Lower leg skin (tissue), 4 donors: ENCODE data around the gene ZDHHC14. TPM values are rescaled to one million over a fixed set of nuclear protein-coding genes. Genes with fewer than 3 reads are reported as not detected.

Experiments
- DNase-seq, 2 donors: peaks; one replicate each; pipeline ENCODE4 v3.0.0-alpha.2; 2019; ENCODE audit warnings: low spot score in 2 of 2
- H3K4me3 ChIP-seq: fragments of 200-600 bp; sonication (generic); 2 replicates; pipeline ENCODE4 v1.5.1; 2017; ENCODE audit warnings: mild to moderate bottlenecking, low read depth; ENCODE audit not compliant: poor library complexity, severe bottlenecking
- POLR2A ChIP-seq, 2 donors: fragments of 450-650 bp; IDR thresholded peaks; one replicate each; pipeline ENCODE4 v1.6.1; 2016 to 2017; ENCODE audit warnings: antibody characterized with exemption in 2 of 2, mild to moderate bottlenecking in 1 of 2, moderate library complexity in 1 of 2
- WGBS, 2 donors: methylation state at CpG; one replicate each; pipeline ENCODE4 v1.1.5; 2018; 5-methylcytosine and 5-hydroxymethylcytosine counted together
- intact Hi-C: fragments of 100-400 bp; cut with DNase I; formaldehyde crosslinking; loops from one replicate; pipeline ENCODE4 v1.15.0; 2023; ENCODE audit warnings: low total_unique reads
- total RNA-seq, 4 donors: library from RNA; depleted of rRNA; stranded (reverse); fragments of >200 nt; gene quantifications; one replicate each; pipeline ENCODE4 v1.1.0, GENCODE V29; 2016
- TF ChIP-seq, protein P1 (sequence below), 3 donors: fragments of 450-650 bp; IDR thresholded peaks; one replicate each; pipeline ENCODE4 v1.5.1; 2016; ENCODE audit warnings: antibody characterized with exemption in 3 of 3, mild to moderate bottlenecking in 3 of 3, moderate library complexity in 2 of 3

The ZDHHC14 gene
- total RNA-seq, 4 donors from 2014 or later, result 4.5 to 8.3 (median 6.1) TPM

DNA sequence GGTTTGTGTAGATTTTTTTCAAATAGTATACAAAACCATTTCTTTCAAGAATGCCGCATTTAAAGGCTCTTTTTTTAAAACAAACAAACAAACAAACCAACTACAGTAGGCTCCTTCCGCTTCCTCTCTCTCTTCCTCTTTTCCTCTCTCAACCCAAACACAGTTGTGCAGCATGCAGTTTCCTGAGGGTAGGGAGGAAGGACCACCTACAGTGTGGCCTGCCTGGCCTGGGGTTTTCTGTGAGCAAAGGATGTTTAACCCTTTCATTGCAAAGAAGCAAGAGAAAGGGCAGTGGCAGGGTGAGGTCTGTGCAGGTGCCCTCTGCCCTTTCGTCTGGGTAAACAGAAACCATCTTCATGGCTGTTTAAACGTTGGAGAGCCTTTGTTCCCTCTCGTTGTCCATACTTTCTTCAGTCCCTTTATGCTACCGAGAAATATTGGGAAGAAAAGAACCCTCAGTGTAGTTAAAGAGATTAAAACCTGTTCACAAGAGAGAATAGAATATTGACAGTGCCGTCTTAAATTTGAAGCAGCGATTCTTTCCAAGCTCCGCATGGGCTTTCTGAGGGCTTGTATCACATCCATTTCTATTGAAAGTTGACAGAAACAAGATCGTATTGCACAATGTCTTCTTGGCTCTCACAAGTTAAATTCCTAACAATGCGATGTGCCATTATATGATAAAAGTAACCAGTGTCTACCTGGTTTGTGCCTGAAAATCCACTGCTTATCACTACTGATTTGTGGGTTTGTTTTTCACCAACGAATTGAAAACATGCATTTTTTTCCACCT is 226.5 kb downstream of the ZDHHC14 start:
- WGBS, 2 donors, result 76 to 78% methylated on average over 12 of the region's 12 CpGs
- intact Hi-C loops, result no loop called here
- H3K4me3 ChIP-seq, result no peak overlapping the region
- no peak for DNase-seq
- TF ChIP-seq, protein P1, sequence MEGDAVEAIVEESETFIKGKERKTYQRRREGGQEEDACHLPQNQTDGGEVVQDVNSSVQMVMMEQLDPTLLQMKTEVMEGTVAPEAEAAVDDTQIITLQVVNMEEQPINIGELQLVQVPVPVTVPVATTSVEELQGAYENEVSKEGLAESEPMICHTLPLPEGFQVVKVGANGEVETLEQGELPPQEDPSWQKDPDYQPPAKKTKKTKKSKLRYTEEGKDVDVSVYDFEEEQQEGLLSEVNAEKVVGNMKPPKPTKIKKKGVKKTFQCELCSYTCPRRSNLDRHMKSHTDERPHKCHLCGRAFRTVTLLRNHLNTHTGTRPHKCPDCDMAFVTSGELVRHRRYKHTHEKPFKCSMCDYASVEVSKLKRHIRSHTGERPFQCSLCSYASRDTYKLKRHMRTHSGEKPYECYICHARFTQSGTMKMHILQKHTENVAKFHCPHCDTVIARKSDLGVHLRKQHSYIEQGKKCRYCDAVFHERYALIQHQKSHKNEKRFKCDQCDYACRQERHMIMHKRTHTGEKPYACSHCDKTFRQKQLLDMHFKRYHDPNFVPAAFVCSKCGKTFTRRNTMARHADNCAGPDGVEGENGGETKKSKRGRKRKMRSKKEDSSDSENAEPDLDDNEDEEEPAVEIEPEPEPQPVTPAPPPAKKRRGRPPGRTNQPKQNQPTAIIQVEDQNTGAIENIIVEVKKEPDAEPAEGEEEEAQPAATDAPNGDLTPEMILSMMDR (IDR thresholded peaks at IDR 0.05), result no peak
- TF ChIP-seq POLR2A (IDR thresholded peaks at IDR 0.05), result no peak

DNA sequence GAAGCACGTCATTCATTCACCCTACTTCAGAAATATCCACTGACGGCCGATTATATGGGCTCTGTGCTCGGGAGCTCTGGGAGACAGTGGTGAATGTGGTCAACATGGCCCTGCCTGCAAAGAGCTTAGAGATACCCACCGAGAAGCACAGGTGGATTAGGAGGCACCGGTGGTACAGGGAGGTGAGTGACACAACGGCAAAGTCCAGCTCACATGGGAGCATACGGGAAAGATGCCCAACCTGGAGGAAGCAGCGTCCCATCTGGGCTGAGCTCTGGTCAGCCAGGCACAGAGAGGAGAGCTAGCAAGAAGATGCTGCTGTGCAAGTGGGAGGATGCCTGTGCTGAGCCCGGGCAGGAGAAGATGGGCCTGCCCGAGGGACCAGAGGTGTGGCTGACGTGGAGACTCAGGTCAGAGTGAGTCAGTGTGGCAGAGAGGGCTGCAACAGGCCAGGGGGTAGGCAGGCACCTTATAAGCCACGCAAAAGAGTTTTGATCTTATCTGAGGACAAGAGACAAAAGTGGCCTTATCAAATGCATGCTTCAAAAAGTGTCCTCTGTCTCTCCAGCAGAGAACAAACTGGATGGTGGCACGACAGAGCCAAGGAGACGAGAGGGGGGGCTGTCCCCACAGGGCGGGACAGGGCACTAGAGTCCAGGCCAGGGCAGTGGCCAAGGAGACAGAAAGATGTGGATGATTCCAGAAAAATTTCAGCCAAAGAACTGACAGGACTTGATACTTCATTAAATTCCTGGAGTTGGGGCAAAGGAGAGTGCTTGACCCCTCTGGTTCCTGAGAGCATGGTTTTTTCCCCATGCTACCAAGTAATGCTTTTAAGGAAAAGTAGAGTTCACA is 227.5 kb downstream of the ZDHHC14 start:
- no peak overlapping the region for H3K4me3 ChIP-seq
- 90 to 91% methylated on average over 16 of the region's 16 CpGs for WGBS, 2 donors
- TF ChIP-seq POLR2A (IDR thresholded peaks at IDR 0.05), result no peak
- TF ChIP-seq, protein P1 (IDR thresholded peaks at IDR 0.05), result no peak
- intact Hi-C loops, result no loop called here
- DNase-seq, result no peak

DNA sequence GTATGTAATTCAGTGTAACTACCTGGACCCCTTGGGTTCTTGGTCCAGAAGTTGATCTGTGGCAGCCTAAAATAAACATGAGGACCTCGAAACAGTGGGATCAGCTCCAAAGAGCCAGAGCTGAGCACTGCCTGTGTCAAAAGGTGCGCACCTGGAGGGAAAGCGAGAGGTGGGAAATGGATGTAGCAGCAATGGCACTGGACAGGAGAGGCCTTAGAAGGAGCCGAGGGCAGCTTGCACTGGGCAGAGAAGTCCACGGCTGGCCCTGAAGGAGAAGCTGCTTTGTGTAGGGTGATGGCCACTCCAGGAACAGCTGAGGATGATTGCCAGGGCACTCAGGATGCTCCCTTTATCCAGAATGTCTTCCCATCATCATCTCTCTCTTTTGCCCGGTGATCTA is 228.1 kb downstream of the ZDHHC14 start:
- H3K4me3 ChIP-seq, result no peak overlapping the region
- intact Hi-C loops, result no loop called here
- TF ChIP-seq POLR2A (IDR thresholded peaks at IDR 0.05), result no peak
- TF ChIP-seq, protein P1 (IDR thresholded peaks at IDR 0.05), result no peak
- no peak for DNase-seq
- WGBS, 2 donors, result 96 to 98% methylated on average over 6 of the region's 6 CpGs

DNA sequence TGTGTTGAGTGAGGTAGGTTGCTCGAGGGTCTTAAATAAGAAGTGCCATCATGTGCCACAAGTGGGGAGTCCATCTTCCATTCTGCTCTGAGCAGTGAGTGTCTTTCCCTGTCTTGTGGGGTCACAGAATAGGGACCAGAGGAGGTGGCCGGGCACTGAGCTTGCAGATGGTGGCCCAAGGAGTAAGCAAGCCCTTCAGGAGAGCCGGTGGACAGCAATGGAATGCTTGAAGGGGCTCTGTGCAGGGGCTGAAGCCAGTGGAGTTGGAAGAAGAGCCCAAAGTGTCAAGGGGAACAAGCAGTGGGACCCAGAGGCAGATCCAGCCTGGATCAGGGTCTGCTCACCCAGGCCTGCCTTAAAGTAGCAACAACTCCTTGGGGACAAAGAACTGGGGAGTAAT is 228.6 kb downstream of the ZDHHC14 start:
- WGBS, 2 donors, result 92 to 99% methylated on average over 3 of the region's 3 CpGs
- intact Hi-C loops, result no loop called here
- TF ChIP-seq, protein P1 (IDR thresholded peaks at IDR 0.05), result no peak
- no peak for TF ChIP-seq POLR2A (IDR thresholded peaks at IDR 0.05)
- H3K4me3 ChIP-seq, result no peak overlapping the region
- no peak for DNase-seq

DNA sequence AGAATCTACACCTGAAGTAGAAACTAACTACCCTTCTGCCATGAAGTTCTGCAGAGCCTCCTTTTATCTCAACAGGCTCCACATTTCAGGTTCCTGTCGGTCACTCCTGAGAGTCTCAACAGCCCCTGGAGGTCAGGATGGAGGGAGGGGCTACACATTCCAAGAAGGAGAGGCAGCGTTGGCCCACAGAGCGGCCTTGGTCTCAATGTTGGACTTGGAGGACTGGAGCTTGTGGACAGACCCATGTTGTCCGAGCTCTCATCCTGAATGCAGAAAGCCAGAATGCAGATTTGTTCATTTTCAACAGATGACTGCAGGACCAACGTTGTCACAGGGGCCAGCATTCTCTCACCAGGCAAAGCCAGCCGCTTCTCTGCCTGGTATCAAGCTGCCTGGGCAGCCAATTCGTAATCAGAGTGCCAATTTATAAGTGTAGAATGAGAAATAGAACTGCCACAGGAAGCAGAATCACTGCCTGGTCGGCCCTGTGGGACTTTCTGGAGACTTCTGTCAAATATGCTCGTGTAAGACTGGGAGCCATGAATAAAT is 229.5 kb downstream of the ZDHHC14 start:
- TF ChIP-seq, protein P1 (IDR thresholded peaks at IDR 0.05), result no peak
- no peak for DNase-seq
- 87 to 90% methylated on average over 9 of the region's 9 CpGs for WGBS, 2 donors

More for the DNA sequence above, 229.5 kb downstream of the ZDHHC14 start:
- H3K4me3 ChIP-seq, result no peak overlapping the region
- intact Hi-C loops, result no loop called here
